Endothelial cell of umbilical vein (primary cell): ENCODE measurements around the gene LCE3B. TPM values are rescaled to one million over a fixed set of nuclear protein-coding genes. Genes with fewer than 3 reads are reported as not detected.

Experiments
- BruUV-seq: library from RNA; stranded (reverse); fragments of 400-500 nt; replicated peaks from 2 replicates; lab custom pipeline; 2021; lab: Mats Ljungman, UMichigan
- CTCF ChIA-PET: fragments of 300-600, 350-600 bp; sonication (Branson Sonifier 250); formaldehyde crosslinking; loops from one replicate; lab custom pipeline; 2021; ENCODE audit warnings: antibody characterized with exemption, inconsistent platforms; lab: Charles Lee
- POLR2A ChIA-PET: fragments of 300-600, 350-600 bp; sonication (Branson Sonifier 250); formaldehyde crosslinking; loops from one replicate; lab custom pipeline; 2021; ENCODE audit warnings: antibody characterized with exemption, inconsistent platforms; lab: Charles Lee
- DNase-seq: peaks from one replicate; pipeline ENCODE4 v3.0.0-alpha.2; 2011; ENCODE audit warnings: low read depth, low spot score
- FAIRE-seq: peaks from 2 replicates; lab custom pipeline; 2011; peaks lifted over from hg19 to GRCh38; lab: Jason Lieb, UNC
- H2AFZ ChIP-seq: 2 replicates; pipeline ENCODE4 v1.6.0; 2012; ENCODE audit warnings: low read depth, low read length, control low read depth, inconsistent platforms
- H3K27ac ChIP-seq: 2 replicates; pipeline ENCODE4 v1.5.1; 2011; ENCODE audit warnings: low read depth, mild to moderate bottlenecking, control low read depth, low read length, moderate library complexity; ENCODE audit not compliant: insufficient read depth
- H3K27me3 ChIP-seq, 2 experiments: 2 replicates each; pipeline versions ENCODE4 v1.6.0 to v1.6.1; 2011; ENCODE audit warnings: low read length in 2 of 2, mixed read lengths in 1 of 2; ENCODE audit not compliant: control insufficient read depth in 2 of 2, insufficient read depth in 2 of 2
- H3K36me3 ChIP-seq, 2 experiments: 2 replicates in 1 of 2; 3 replicates in 1 of 2; pipeline ENCODE4 v1.5.1; 2011; ENCODE audit warnings: low read length in 2 of 2, mild to moderate bottlenecking in 1 of 2, moderate library complexity in 1 of 2; ENCODE audit not compliant: control insufficient read depth in 2 of 2, insufficient read depth in 2 of 2; ENCODE audit errors: extremely low read depth in 1 of 2
- H3K4me1 ChIP-seq: 3 replicates; pipeline ENCODE4 v1.5.1; 2011; ENCODE audit warnings: mild to moderate bottlenecking, low read length; ENCODE audit not compliant: control insufficient read depth, insufficient read depth; ENCODE audit errors: extremely low read depth
- H3K4me2 ChIP-seq: 2 replicates; pipeline ENCODE4 v1.6.1; 2011; ENCODE audit warnings: low read length, control low read depth, mixed read lengths; ENCODE audit not compliant: insufficient read depth
- H3K4me3 ChIP-seq, 3 experiments: fragments of 200-600 bp in 1 of 3; sonication (generic), shearing (Covaris generic) in 1 of 3; replicated peaks in 1 of 3; 2 replicates each; pipeline ENCODE4 v1.5.1; 2011 to 2016; ENCODE audit warnings: control low read depth in 3 of 3, low read length in 3 of 3, mild to moderate bottlenecking in 2 of 3, inconsistent platforms in 1 of 3, low read depth in 1 of 3, moderate library complexity in 1 of 3; ENCODE audit not compliant: insufficient read depth in 1 of 3
- H3K79me2 ChIP-seq: 2 replicates; pipeline ENCODE4 v1.6.0; 2012; ENCODE audit warnings: low read length, inconsistent platforms; ENCODE audit not compliant: control insufficient read depth, insufficient read depth
- H3K9ac ChIP-seq: replicated peaks from 2 replicates; pipeline ENCODE3; 2011; ENCODE audit warnings: low read length, control low read depth; ENCODE audit not compliant: insufficient read depth; ENCODE audit errors: extremely low read depth
- H3K9me1 ChIP-seq: replicated peaks from 3 replicates; pipeline ENCODE4 v1.6.0; 2011; ENCODE audit warnings: mild to moderate bottlenecking, low read length; ENCODE audit not compliant: control insufficient read depth, insufficient read depth; ENCODE audit errors: extremely low read depth
- H3K9me3 ChIP-seq: replicated peaks from 2 replicates; pipeline ENCODE4 v1.5.1; 2012; ENCODE audit warnings: low read length, inconsistent platforms; ENCODE audit not compliant: control insufficient read depth, insufficient read depth
- H4K20me1 ChIP-seq: replicated peaks from 2 replicates; pipeline ENCODE3; 2011; ENCODE audit warnings: mild to moderate bottlenecking, low read length; ENCODE audit not compliant: control insufficient read depth, insufficient read depth; ENCODE audit errors: extremely low read depth
- CTCF ChIP-seq, 2 donors: IDR thresholded peaks; 1 replicate in 1 of 2; 2 replicates in 1 of 2; pipeline ENCODE4 v1.5.1; 2011; ENCODE audit warnings: low read length in 2 of 2, mild to moderate bottlenecking in 2 of 2, moderate library complexity in 2 of 2, control low read depth in 1 of 2, inconsistent platforms in 1 of 2, low read depth in 1 of 2; ENCODE audit not compliant: insufficient read depth in 1 of 2; ENCODE audit errors: extremely low read depth in 1 of 2
- EZH2 ChIP-seq: IDR thresholded peaks from 2 replicates; pipeline ENCODE4 v1.6.1; 2012; ENCODE audit warnings: borderline replicate concordance, low read depth, mild to moderate bottlenecking, moderate library complexity, low read length, inconsistent platforms; ENCODE audit not compliant: severe bottlenecking
- FOS ChIP-seq: IDR thresholded peaks from 2 replicates; pipeline ENCODE4 v1.6.1; 2011; ENCODE audit warnings: mild to moderate bottlenecking, low read length, moderate library complexity, borderline replicate concordance; ENCODE audit not compliant: insufficient read depth
- GATA2 ChIP-seq: IDR thresholded peaks from 2 replicates; pipeline ENCODE4 v1.7.0; 2011; ENCODE audit warnings: low read depth, mild to moderate bottlenecking, moderate library complexity, mixed read lengths, low read length; ENCODE audit not compliant: insufficient read length, insufficient read depth
- JUN ChIP-seq: IDR thresholded peaks from 2 replicates; pipeline ENCODE4 v1.6.1; 2011; ENCODE audit warnings: borderline replicate concordance, low read depth; ENCODE audit not compliant: insufficient read length, insufficient read depth
- MAX ChIP-seq: IDR thresholded peaks from 2 replicates; pipeline ENCODE4 v1.6.1; 2011; ENCODE audit not compliant: insufficient read depth, insufficient read length
- MYC ChIP-seq: IDR thresholded peaks from one replicate; pipeline ENCODE4 v1.6.1; 2011; ENCODE audit warnings: mild to moderate bottlenecking, low read depth, low read length
- POLR2A ChIP-seq: IDR thresholded peaks from 2 replicates; pipeline ENCODE4 v1.6.1; 2012; ENCODE audit warnings: low read depth, mild to moderate bottlenecking, control low read depth, low read length
- POLR2AphosphoS5 ChIP-seq: IDR thresholded peaks from 2 replicates; pipeline ENCODE4 v1.6.1; 2012; ENCODE audit warnings: low read depth, mild to moderate bottlenecking, control low read depth, low read length, moderate library complexity; ENCODE audit not compliant: insufficient read depth
- dilution Hi-C: fragments of 300-500 bp; cut with MboI; formaldehyde crosslinking; loops from one replicate; pipeline ENCODE4 v1.15.0; 2019; ENCODE audit warnings: low sequenced_read_pairs; ENCODE audit not compliant: extremely low pct_ligation_motif_present
- intact Hi-C: fragments of 100-400 bp; cut with micrococcal nuclease; formaldehyde crosslinking; loops from one replicate; pipeline ENCODE4 v1.10.0; 2022
- polyA plus RNA-seq, 4 experiments: library from polyadenylated mRNA; depleted of rRNA in 3 of 4; stranded (reverse) in 3 of 4; unstranded in 1 of 4; fragments of >200 nt; gene quantifications; 2 replicates each; pipeline versions ENCODE4 v1.2.1 to v1.2.3, GENCODE V29; 2011 to 2012; ENCODE audit warnings: missing spikeins in 1 of 4
- total RNA-seq: library from RNA; stranded (reverse); gene quantifications from 2 replicates; pipeline ENCODE4 v1.2.3, GENCODE V29; 2021

Gene LCE3B
- total and polyA plus RNA-seq, 2 donors (not counting 3 experiments of a cell fraction or from before 2014, with no cell fraction given): not detected

DNA sequence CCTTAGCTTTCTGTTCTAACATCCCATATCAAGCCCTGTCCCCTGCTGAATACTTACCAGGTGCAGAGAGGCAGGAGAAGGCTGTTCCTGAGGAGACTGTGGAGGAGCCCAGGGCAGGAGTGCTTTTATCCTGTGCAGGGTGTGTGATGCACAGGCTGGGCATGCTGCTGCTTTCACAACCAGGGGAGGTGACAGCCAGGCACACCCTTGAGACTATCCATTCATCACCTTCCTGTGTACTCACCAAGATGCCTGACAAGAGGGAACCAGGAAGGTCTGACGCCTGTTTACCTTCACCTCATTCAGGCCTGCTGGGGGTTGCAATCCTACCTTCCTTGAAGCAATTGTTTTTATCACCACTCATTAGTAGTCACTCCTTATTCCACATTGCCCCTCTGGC lies 46.9 kb upstream of the LCE3B start, which contains the start of gene LCE3E:
TSS of gene LCE3E (minus strand) at position 100 of the 400 bp plus-strand sequence. CDS start 572 bp downstream, outside the sequence.
- Histone ChIP-seq H3K79me2 (no peaks in the 10 kb centered on the region), H4K20me1 (no peaks in the 10 kb centered on the region), H3K9me1 (no peaks in the 10 kb centered on the region), H3K4me2 (no peak within 1 kb of the TSS), H3K27me3 (no peaks in the 10 kb centered on the region), H3K4me3 (no peak within 1 kb of the TSS), H3K27ac (no peak within 1 kb of the TSS), H3K4me1 (no peaks in the 10 kb centered on the region), H2AFZ (no peak within 1 kb of the TSS), H3K9ac (no peak within 1 kb of the TSS), H3K36me3 (no peaks in the 10 kb centered on the region), H3K9me3 (no peaks in the 10 kb centered on the region)
- dilution Hi-C loops (no loop called here), intact Hi-C loops (no loop called here)
- BruUV-seq: no TSS peak
- POLR2A ChIA-PET: no interaction called here
- CTCF ChIA-PET: interaction anchor here (1.2 kb wide), 1 partner anchor 108 kb away, joined by 3 read pairs; no protein-coding TSS in a partner anchor
- TF ChIP-seq MAX (no peak), FOS (no peak), MYC (no peak), JUN (no peak), POLR2A (no peak), GATA2 (no peak), CTCF (IDR thresholded peaks at IDR 0.05; ENCODE audit: extremely low read depth in 1 of 2, insufficient read depth in 1 of 2, low read depth in 1 of 2, low read length in 2 of 2) (no peak), EZH2 (no peak), POLR2AphosphoS5 (no peak)
- DNase-seq: no peak
- no peak for FAIRE-seq
